Endothelial cell (in vitro differentiated cells): ENCODE measurements around the gene TTC9B. TPM values are rescaled to one million over a fixed set of nuclear protein-coding genes. Genes with fewer than 3 reads are reported as not detected.
A peak's percentile ranks its signal among the peaks of the same experiment; 100 is the strongest.

ENCODE experiments used
- DNase-seq: peaks from one replicate; pipeline ENCODE4 v3.0.0; 2021; ENCODE audit warnings: low spot score
- H3K27ac Mint-ChIP-seq: one replicate; pipeline ENCODE4 v1.8.0; 2021; ENCODE audit warnings: mixed read lengths, inconsistent platforms; ENCODE audit not compliant: unreplicated experiment
- H3K27me3 Mint-ChIP-seq: one replicate; pipeline ENCODE4 v1.8.0; 2021; ENCODE audit warnings: mild to moderate bottlenecking, moderate library complexity, mixed read lengths, inconsistent platforms; ENCODE audit not compliant: unreplicated experiment
- H3K36me3 Mint-ChIP-seq: one replicate; pipeline ENCODE4 v1.8.0; 2021; ENCODE audit warnings: mild to moderate bottlenecking, low read depth, mixed read lengths, inconsistent platforms; ENCODE audit not compliant: unreplicated experiment
- H3K4me1 Mint-ChIP-seq: one replicate; pipeline ENCODE4 v1.8.0; 2021; ENCODE audit warnings: mild to moderate bottlenecking, mixed read lengths, inconsistent platforms; ENCODE audit not compliant: unreplicated experiment
- H3K4me3 Mint-ChIP-seq: one replicate; pipeline ENCODE4 v1.8.0; 2021; ENCODE audit warnings: mild to moderate bottlenecking, mixed read lengths, inconsistent platforms; ENCODE audit not compliant: unreplicated experiment
- H3K9me3 Mint-ChIP-seq: one replicate; pipeline ENCODE4 v1.8.0; 2021; ENCODE audit warnings: mixed read lengths, inconsistent platforms; ENCODE audit not compliant: unreplicated experiment
- CTCF ChIP-seq: fragments of 200-600 bp; sonication (generic); IDR thresholded peaks from one replicate; pipeline ENCODE4 v1.5.0; 2021; ENCODE audit warnings: antibody characterized with exemption; ENCODE audit not compliant: unreplicated experiment
- total RNA-seq: library from RNA; stranded (reverse); fragmentation: NEBNext Ultra II Directional; extraction: Animal tissue kit (Norgen Biotek cat#: 25700); gene quantifications from one replicate; pipeline ENCODE4 v1.2.1, GENCODE V29; 2021; ENCODE audit not compliant: unreplicated experiment

The TTC9B gene
- total RNA-seq, 1 donor from 2014 or later = 1.1 TPM

- Mint-ChIP-seq H3K27me3 (peaks cover 16% of the 10 kb centered on the region), H3K4me3 (peak overlapping the region; percentile 9), H3K9me3 (peaks cover 5% of the 10 kb centered on the region), H3K36me3 (peaks cover 9% of the 10 kb centered on the region), H3K27ac (no peak overlapping the region), H3K4me1 (peaks cover 13% of the 10 kb centered on the region)
- no peak for TF ChIP-seq CTCF
- DNase-seq = no peak
Measured at GRCh38 chr19:40225440-40226305, 7.5 kb upstream of the TTC9B start.

- Mint-ChIP-seq H3K4me1 (peaks cover 13% of the 10 kb centered on the region), H3K9me3 (peaks cover 5% of the 10 kb centered on the region), H3K36me3 (peaks cover 9% of the 10 kb centered on the region), H3K27ac (no peak overlapping the region), H3K4me3 (no peak overlapping the region), H3K27me3 (peaks cover 17% of the 10 kb centered on the region)
- TF ChIP-seq CTCF = no peak
- no peak for DNase-seq
Measured at GRCh38 chr19:40224342-40225150, 6.4 kb upstream of the TTC9B start.

- Mint-ChIP-seq H3K4me1 (peaks cover 5% of the 10 kb centered on the region), H3K4me3 (no peak overlapping the region), H3K27ac (no peak overlapping the region), H3K9me3 (peaks cover 5% of the 10 kb centered on the region), H3K27me3 (peaks cover 24% of the 10 kb centered on the region), H3K36me3 (peaks cover 9% of the 10 kb centered on the region)
- DNase-seq = no peak
- no peak for TF ChIP-seq CTCF
Measured at GRCh38 chr19:40223135-40223822, 5.1 kb upstream of the TTC9B start.

- no peak overlapping the region for H3K27ac Mint-ChIP-seq
- DNase-seq = peak; percentile 80
- peaks cover 5% of the 10 kb centered on the region for H3K9me3 Mint-ChIP-seq
- peak overlapping the region; percentile 64 for H3K4me3 Mint-ChIP-seq
- peaks cover 23% of the 10 kb centered on the region for H3K27me3 Mint-ChIP-seq
- no peaks in the 10 kb centered on the region for H3K4me1 Mint-ChIP-seq
- TF ChIP-seq CTCF = peak; percentile 97
- peaks cover 9% of the 10 kb centered on the region for H3K36me3 Mint-ChIP-seq
Measured at GRCh38 chr19:40221858-40222619, 3.9 kb upstream of the TTC9B start.
